Hepatocyte (in vitro differentiated cells): ENCODE data around the gene PHKB.

Experiments used
- EZH2phosphoT487 ChIP-seq: fragments of 200-600 bp; sonication (generic); IDR thresholded peaks from one replicate; pipeline ENCODE4 v1.6.1; 2018; ENCODE audit warnings: antibody characterized with exemption, mild to moderate bottlenecking, low read depth, moderate library complexity; ENCODE audit not compliant: unreplicated experiment, severe bottlenecking
- TF ChIP-seq, protein P1 (sequence below): fragments of 200-600 bp; sonication (generic); IDR thresholded peaks from 2 replicates; pipeline ENCODE4 v1.5.1; 2016; ENCODE audit warnings: antibody characterized with exemption, mild to moderate bottlenecking; ENCODE audit not compliant: poor library complexity

DNA sequence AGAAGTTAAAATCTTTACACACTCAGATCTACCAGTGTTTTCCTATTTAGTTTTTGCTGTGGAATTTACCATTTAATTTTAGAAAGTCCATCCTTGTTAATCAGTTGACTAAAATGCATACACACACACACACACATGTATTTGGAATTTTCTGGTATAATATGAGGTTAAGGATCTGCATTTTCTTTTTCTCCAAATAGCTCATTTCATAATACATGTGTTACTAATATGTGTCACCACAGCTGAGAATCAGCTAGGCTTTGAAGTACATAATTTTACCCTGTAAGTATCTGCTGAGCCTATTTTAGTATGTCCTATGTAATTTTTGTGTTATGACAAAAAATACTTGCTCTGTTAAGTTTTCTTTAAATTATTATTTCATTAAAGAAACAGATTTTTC is 143.2 kb downstream of the PHKB start:
- TF ChIP-seq, protein P1, sequence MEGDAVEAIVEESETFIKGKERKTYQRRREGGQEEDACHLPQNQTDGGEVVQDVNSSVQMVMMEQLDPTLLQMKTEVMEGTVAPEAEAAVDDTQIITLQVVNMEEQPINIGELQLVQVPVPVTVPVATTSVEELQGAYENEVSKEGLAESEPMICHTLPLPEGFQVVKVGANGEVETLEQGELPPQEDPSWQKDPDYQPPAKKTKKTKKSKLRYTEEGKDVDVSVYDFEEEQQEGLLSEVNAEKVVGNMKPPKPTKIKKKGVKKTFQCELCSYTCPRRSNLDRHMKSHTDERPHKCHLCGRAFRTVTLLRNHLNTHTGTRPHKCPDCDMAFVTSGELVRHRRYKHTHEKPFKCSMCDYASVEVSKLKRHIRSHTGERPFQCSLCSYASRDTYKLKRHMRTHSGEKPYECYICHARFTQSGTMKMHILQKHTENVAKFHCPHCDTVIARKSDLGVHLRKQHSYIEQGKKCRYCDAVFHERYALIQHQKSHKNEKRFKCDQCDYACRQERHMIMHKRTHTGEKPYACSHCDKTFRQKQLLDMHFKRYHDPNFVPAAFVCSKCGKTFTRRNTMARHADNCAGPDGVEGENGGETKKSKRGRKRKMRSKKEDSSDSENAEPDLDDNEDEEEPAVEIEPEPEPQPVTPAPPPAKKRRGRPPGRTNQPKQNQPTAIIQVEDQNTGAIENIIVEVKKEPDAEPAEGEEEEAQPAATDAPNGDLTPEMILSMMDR, result no peak
- no peak for TF ChIP-seq EZH2phosphoT487
